ENCODE measurements around the gene MEMO1.

DNA sequence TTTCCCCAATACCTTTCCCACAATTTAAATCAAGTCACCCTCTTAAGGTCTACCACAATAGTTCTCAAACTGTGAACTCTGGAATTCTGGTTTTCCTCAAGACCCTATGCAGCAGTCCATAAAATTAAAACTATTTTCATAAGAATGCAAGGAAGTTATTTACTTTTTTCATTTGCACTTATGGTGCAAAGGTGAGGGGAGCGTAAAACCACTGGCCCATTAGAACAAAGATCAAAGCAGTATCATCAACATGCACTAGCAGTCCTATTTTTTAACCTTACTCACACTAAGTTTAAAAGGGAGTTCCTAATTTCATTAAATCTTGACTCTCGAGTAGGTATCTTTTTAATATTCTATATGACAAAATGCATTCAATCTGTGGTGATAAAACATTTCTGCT is 85.3 kb downstream of the MEMO1 start:
- TF ChIP-seq, protein P1, sequence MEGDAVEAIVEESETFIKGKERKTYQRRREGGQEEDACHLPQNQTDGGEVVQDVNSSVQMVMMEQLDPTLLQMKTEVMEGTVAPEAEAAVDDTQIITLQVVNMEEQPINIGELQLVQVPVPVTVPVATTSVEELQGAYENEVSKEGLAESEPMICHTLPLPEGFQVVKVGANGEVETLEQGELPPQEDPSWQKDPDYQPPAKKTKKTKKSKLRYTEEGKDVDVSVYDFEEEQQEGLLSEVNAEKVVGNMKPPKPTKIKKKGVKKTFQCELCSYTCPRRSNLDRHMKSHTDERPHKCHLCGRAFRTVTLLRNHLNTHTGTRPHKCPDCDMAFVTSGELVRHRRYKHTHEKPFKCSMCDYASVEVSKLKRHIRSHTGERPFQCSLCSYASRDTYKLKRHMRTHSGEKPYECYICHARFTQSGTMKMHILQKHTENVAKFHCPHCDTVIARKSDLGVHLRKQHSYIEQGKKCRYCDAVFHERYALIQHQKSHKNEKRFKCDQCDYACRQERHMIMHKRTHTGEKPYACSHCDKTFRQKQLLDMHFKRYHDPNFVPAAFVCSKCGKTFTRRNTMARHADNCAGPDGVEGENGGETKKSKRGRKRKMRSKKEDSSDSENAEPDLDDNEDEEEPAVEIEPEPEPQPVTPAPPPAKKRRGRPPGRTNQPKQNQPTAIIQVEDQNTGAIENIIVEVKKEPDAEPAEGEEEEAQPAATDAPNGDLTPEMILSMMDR (conservative IDR thresholded peaks at IDR 0.05; ENCODE audit: low read depth, low read length): no peak
- no peak for TF ChIP-seq POLR2A (IDR thresholded peaks at IDR 0.05; ENCODE audit: low read depth, low read length)
- TF ChIP-seq CEBPB (IDR thresholded peaks at IDR 0.05; ENCODE audit: low read depth, low read length): no peak
- no peak for TF ChIP-seq RCOR1 (IDR thresholded peaks at IDR 0.05; ENCODE audit: insufficient replicate concordance, low read length)
- TF ChIP-seq, protein P2, sequence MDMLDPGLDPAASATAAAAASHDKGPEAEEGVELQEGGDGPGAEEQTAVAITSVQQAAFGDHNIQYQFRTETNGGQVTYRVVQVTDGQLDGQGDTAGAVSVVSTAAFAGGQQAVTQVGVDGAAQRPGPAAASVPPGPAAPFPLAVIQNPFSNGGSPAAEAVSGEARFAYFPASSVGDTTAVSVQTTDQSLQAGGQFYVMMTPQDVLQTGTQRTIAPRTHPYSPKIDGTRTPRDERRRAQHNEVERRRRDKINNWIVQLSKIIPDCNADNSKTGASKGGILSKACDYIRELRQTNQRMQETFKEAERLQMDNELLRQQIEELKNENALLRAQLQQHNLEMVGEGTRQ (IDR thresholded peaks at IDR 0.05; ENCODE audit: low read depth, low read length): no peak

Data from IMR-90 (cell line).